Measurements from ENCODE around the gene KLB. TPM values are rescaled to one million over a fixed set of nuclear protein-coding genes. Genes with fewer than 3 reads are reported as not detected.
A peak's percentile ranks its signal among the peaks of the same experiment; 100 is the strongest.

Gene KLB
- total RNA-seq, 1 donor from 2014 or later, result not detected

- Mint-ChIP-seq H3K27ac (ENCODE audit: unreplicated experiment) (peak overlapping the region; percentile 34), H3K4me3 (ENCODE audit: unreplicated experiment) (no peak overlapping the region), H3K36me3 (ENCODE audit: low read depth) (peaks cover 4% of the 10 kb centered on the region), H3K4me1 (ENCODE audit: low read depth) (peaks cover 11% of the 10 kb centered on the region), H3K9me3 (ENCODE audit: low read depth) (no peaks in the 10 kb centered on the region), H3K27me3 (ENCODE audit: low read depth) (no peaks in the 10 kb centered on the region)
- DNase-seq (ENCODE audit: low spot score), result no peak
- TF ChIP-seq, protein P1, sequence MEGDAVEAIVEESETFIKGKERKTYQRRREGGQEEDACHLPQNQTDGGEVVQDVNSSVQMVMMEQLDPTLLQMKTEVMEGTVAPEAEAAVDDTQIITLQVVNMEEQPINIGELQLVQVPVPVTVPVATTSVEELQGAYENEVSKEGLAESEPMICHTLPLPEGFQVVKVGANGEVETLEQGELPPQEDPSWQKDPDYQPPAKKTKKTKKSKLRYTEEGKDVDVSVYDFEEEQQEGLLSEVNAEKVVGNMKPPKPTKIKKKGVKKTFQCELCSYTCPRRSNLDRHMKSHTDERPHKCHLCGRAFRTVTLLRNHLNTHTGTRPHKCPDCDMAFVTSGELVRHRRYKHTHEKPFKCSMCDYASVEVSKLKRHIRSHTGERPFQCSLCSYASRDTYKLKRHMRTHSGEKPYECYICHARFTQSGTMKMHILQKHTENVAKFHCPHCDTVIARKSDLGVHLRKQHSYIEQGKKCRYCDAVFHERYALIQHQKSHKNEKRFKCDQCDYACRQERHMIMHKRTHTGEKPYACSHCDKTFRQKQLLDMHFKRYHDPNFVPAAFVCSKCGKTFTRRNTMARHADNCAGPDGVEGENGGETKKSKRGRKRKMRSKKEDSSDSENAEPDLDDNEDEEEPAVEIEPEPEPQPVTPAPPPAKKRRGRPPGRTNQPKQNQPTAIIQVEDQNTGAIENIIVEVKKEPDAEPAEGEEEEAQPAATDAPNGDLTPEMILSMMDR (IDR thresholded peaks at IDR 0.05), result no peak
Measured at GRCh38 chr4:39466747-39467146, 60.0 kb downstream of the KLB start.

DNA sequence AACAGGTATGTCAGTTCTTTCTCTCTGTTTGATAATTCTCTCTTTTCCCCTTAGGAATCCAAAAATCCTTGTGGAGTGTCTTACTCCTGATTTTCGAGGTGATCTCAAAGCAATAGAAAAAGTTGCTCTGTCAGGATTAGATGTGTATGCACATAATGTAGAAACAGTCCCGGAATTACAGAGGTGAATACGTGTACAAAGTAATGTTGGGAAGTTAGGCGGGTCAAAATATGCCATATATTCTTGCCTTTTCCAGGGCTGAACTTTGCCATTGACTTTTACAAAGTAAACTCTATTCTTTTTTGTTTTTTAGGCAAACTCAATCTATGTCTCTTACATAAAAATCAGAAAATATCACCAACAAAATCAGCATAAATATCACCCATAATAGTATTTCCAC is 60.7 kb downstream of the KLB start:
- TF ChIP-seq, protein P1 (IDR thresholded peaks at IDR 0.05), result no peak
- Mint-ChIP-seq H3K27me3 (ENCODE audit: low read depth) (no peaks in the 10 kb centered on the region), H3K27ac (ENCODE audit: unreplicated experiment) (peak overlapping the region; percentile 27), H3K9me3 (ENCODE audit: low read depth) (no peaks in the 10 kb centered on the region), H3K4me3 (ENCODE audit: unreplicated experiment) (no peak overlapping the region), H3K36me3 (ENCODE audit: low read depth) (peaks cover 5% of the 10 kb centered on the region), H3K4me1 (ENCODE audit: low read depth) (peaks cover 11% of the 10 kb centered on the region)
- no peak for DNase-seq (ENCODE audit: low spot score)

DNA sequence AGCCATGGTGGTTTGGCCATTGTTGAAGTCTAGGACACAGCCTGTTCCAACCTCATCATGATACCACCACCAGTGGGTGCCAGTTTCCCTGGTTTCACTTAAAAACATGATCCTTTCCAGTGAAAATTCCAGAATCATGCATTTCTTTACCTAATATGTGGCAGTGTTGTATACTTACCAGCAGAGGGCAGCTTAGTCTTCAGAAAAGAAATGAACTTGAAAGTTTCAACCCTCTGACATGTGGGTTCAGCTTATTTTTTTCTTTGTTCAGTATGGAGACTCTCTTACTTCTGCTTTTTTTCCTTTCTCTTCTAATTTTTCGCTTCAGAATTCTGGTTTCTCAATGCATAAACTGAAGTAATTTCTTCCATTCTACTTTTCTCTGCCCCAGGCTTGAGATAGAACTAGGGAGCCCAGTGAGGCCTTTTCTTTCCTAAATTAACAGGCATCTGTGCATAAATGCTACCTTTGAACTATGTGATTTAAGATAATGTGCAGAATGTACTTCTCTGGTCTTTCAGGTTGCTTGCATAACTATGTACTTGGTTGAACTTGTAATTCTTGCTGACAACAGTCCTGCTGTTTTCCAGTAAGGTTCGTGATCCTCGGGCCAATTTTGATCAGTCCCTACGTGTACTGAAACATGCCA is 62.8 kb downstream of the KLB start:
- peaks cover 11% of the 10 kb centered on the region for H3K4me1 Mint-ChIP-seq (ENCODE audit: low read depth)
- peaks cover 3% of the 10 kb centered on the region for H3K36me3 Mint-ChIP-seq (ENCODE audit: low read depth)
- peak overlapping the region; percentile 87 for H3K27ac Mint-ChIP-seq (ENCODE audit: unreplicated experiment)
- no peak for DNase-seq (ENCODE audit: low spot score)
- no peak overlapping the region for H3K4me3 Mint-ChIP-seq (ENCODE audit: unreplicated experiment)
- H3K9me3 Mint-ChIP-seq (ENCODE audit: low read depth), result no peaks in the 10 kb centered on the region
- TF ChIP-seq, protein P1 (IDR thresholded peaks at IDR 0.05), result peak; percentile 99
- no peaks in the 10 kb centered on the region for H3K27me3 Mint-ChIP-seq (ENCODE audit: low read depth)

DNA sequence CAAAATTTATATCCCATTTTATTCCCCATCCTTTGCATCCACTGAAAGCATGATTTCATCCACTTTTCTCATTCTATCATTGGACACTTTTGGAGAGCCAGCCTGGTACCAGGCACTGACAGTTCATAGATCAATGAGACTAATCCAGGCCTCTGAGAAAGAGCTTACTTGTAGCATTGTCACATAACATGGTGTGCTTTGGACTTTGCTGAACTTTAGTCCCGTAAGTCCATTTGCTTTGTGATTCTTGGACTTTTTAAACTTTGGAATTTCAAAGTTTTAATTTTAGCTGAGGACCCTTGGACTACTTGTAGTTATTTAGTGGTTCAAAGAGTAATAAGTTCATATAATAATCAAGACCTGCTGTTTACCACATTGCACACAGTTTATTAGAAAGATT is 63.7 kb downstream of the KLB start:
- no peak for DNase-seq (ENCODE audit: low spot score)
- H3K27ac Mint-ChIP-seq (ENCODE audit: unreplicated experiment), result no peak overlapping the region
- TF ChIP-seq, protein P1 (IDR thresholded peaks at IDR 0.05), result no peak
- no peaks in the 10 kb centered on the region for H3K9me3 Mint-ChIP-seq (ENCODE audit: low read depth)
- peaks cover 1% of the 10 kb centered on the region for H3K36me3 Mint-ChIP-seq (ENCODE audit: low read depth)
- H3K4me1 Mint-ChIP-seq (ENCODE audit: low read depth), result peaks cover 11% of the 10 kb centered on the region
- H3K4me3 Mint-ChIP-seq (ENCODE audit: unreplicated experiment), result no peak overlapping the region
- H3K27me3 Mint-ChIP-seq (ENCODE audit: low read depth), result no peaks in the 10 kb centered on the region

DNA sequence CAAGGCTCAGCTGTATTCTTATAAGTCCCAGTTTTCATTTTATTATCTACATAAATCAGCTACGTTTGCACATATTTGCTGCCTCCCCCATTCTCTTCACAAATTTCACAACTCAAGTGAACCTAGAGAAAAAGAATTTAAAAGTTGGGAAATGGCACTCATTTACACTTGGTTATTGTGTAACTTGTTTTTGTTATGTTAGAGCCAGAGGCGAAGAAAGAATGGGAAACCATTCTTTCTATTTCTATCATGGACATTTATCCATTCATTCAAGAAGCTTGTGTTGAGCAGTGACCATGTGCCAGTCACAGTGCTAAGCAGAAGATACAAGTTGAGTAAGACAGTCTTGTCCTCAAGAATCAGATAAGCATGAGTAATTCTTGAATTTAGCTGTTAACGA is 65.7 kb downstream of the KLB start:
- H3K4me1 Mint-ChIP-seq (ENCODE audit: low read depth), result peaks cover 20% of the 10 kb centered on the region
- H3K36me3 Mint-ChIP-seq (ENCODE audit: low read depth), result peaks cover 1% of the 10 kb centered on the region
- no peak overlapping the region for H3K27ac Mint-ChIP-seq (ENCODE audit: unreplicated experiment)
- H3K4me3 Mint-ChIP-seq (ENCODE audit: unreplicated experiment), result no peak overlapping the region
- no peak for DNase-seq (ENCODE audit: low spot score)
- no peaks in the 10 kb centered on the region for H3K9me3 Mint-ChIP-seq (ENCODE audit: low read depth)
- H3K27me3 Mint-ChIP-seq (ENCODE audit: low read depth), result no peaks in the 10 kb centered on the region
- TF ChIP-seq, protein P1 (IDR thresholded peaks at IDR 0.05), result no peak

Measured in chondrocyte (in vitro differentiated cells).